Activated T-helper 1 cell treated with anti-CD3 and anti-CD28 coated beads, Interleukin-2, amount 50 U/mL, for 16 hours (primary cell): ENCODE measurements around the gene FADS3.

ENCODE experiments used
- DNase-seq, 2 donors: peaks; one replicate each; pipeline ENCODE4 v3.0.0-alpha.2; 2020; ENCODE audit warnings: low read depth in 1 of 2, low spot score in 1 of 2

Gene FADS3

GRCh38 chr11:61891331-61892084, at the start of gene FADS3:
Gene FADS3, minus strand, starts transcription at chr11:61891545. Its CDS starts 164 bp downstream, at chr11:61891381.
- DNase-seq: peak; percentile 14 to 52

- DNase-seq: no peak
Measured at GRCh38 chr11:61940466-61940865, 49.1 kb upstream of the FADS3 start.

GRCh38 chr11:61935861-61936260, 44.5 kb upstream of the FADS3 start:
- no peak for DNase-seq

GRCh38 chr11:61930933-61931332, 39.6 kb upstream of the FADS3 start:
- DNase-seq: no peak

GRCh38 chr11:61928606-61929005, 37.3 kb upstream of the FADS3 start:
- DNase-seq: no peak

- DNase-seq: no peak
Measured at GRCh38 chr11:61927501-61927900, 36.2 kb upstream of the FADS3 start.

- no peak for DNase-seq
Measured at GRCh38 chr11:61926235-61926634, 34.9 kb upstream of the FADS3 start.

GRCh38 chr11:61925736-61926135, 34.4 kb upstream of the FADS3 start:
- no peak for DNase-seq

GRCh38 chr11:61924064-61924455, 32.7 kb upstream of the FADS3 start:
- no peak for DNase-seq

- DNase-seq: no peak
Measured at GRCh38 chr11:61923166-61924063, 32.1 kb upstream of the FADS3 start.

GRCh38 chr11:61922539-61922938, 31.2 kb upstream of the FADS3 start:
- DNase-seq: no peak

GRCh38 chr11:61921446-61921845, 30.1 kb upstream of the FADS3 start:
- no peak for DNase-seq

GRCh38 chr11:61919705-61920631, 28.6 kb upstream of the FADS3 start:
- no peak for DNase-seq

- no peak for DNase-seq
Measured at GRCh38 chr11:61918938-61919704, 27.8 kb upstream of the FADS3 start.

- DNase-seq: no peak
Measured at GRCh38 chr11:61918251-61918937, 27.0 kb upstream of the FADS3 start.

GRCh38 chr11:61917334-61918109, 26.2 kb upstream of the FADS3 start, which contains the start of gene RAB3IL1:
Gene RAB3IL1, minus strand, starts transcription at chr11:61917566. Its CDS starts 199 bp downstream, at chr11:61917367.
- no peak for DNase-seq

- no peak for DNase-seq
Measured at GRCh38 chr11:61916737-61917333, 25.5 kb upstream of the FADS3 start.

- DNase-seq: no peak
Measured at GRCh38 chr11:61914471-61915171, 23.3 kb upstream of the FADS3 start.
